C1 segment of cervical spinal cord (tissue), 14 donors: Measurements from ENCODE around the gene ATP8A2.

Experiments used
- DNase-seq, 14 donors: peaks; one replicate each; lab custom pipeline; 2025; lab: John Stamatoyannopoulos, UW

The ATP8A2 gene

GRCh38 chr13:25727810-25728209, 356.0 kb downstream of the ATP8A2 start:
- no peak for DNase-seq

GRCh38 chr13:25729201-25729600, 357.4 kb downstream of the ATP8A2 start:
- no peak for DNase-seq

GRCh38 chr13:25731037-25731436, 359.3 kb downstream of the ATP8A2 start:
- DNase-seq = no peak

- no peak for DNase-seq
Measured at GRCh38 chr13:25731536-25731935, 359.8 kb downstream of the ATP8A2 start.

- no peak for DNase-seq
Measured at GRCh38 chr13:25732111-25732865, 360.5 kb downstream of the ATP8A2 start.

GRCh38 chr13:25733001-25733491, 361.3 kb downstream of the ATP8A2 start:
- DNase-seq = no peak

GRCh38 chr13:25733696-25734435, 362.1 kb downstream of the ATP8A2 start:
- DNase-seq = no peak

- DNase-seq = peak in 1 of 14 donors; percentile 31
Measured at GRCh38 chr13:25738342-25739196, 366.8 kb downstream of the ATP8A2 start.

- no peak for DNase-seq
Measured at GRCh38 chr13:25739376-25739775, 367.6 kb downstream of the ATP8A2 start.

GRCh38 chr13:25741796-25742195, 370.0 kb downstream of the ATP8A2 start:
- no peak for DNase-seq

GRCh38 chr13:25742220-25742619, 370.4 kb downstream of the ATP8A2 start:
- no peak for DNase-seq

- no peak for DNase-seq
Measured at GRCh38 chr13:25743421-25743820, 371.6 kb downstream of the ATP8A2 start.

- DNase-seq = no peak
Measured at GRCh38 chr13:25744178-25744577, 372.4 kb downstream of the ATP8A2 start.

GRCh38 chr13:25746131-25746530, 374.4 kb downstream of the ATP8A2 start:
- no peak for DNase-seq

GRCh38 chr13:25752957-25753551, 381.3 kb downstream of the ATP8A2 start:
- no peak for DNase-seq

GRCh38 chr13:25753976-25754375, 382.2 kb downstream of the ATP8A2 start:
- DNase-seq = no peak

- DNase-seq = no peak
Measured at GRCh38 chr13:25756251-25756650, 384.5 kb downstream of the ATP8A2 start.

GRCh38 chr13:25756912-25757311, 385.1 kb downstream of the ATP8A2 start:
- DNase-seq = no peak

- no peak for DNase-seq
Measured at GRCh38 chr13:25761041-25761440, 389.3 kb downstream of the ATP8A2 start.

- no peak for DNase-seq
Measured at GRCh38 chr13:25762281-25762680, 390.5 kb downstream of the ATP8A2 start.

GRCh38 chr13:25762795-25763377, 391.1 kb downstream of the ATP8A2 start:
- no peak for DNase-seq
